Skeletal muscle tissue (tissue), 4 donors: ENCODE measurements around the gene FAM184B. TPM values are rescaled to one million over a fixed set of nuclear protein-coding genes. Genes with fewer than 3 reads are reported as not detected.

Experiments
- H3K27ac ChIP-seq: one replicate; pipeline ENCODE4 v1.7.0; 2013; ENCODE audit warnings: mild to moderate bottlenecking, low read depth, low read length, inconsistent platforms
- H3K27me3 ChIP-seq, 3 donors: one replicate each; pipeline ENCODE4 v1.7.0; 2013; ENCODE audit warnings: low read length in 3 of 3; ENCODE audit not compliant: control insufficient read depth in 3 of 3, insufficient read depth in 3 of 3
- H3K36me3 ChIP-seq, 3 donors: one replicate each; pipeline ENCODE4 v1.7.0; 2013; ENCODE audit warnings: low read length in 3 of 3; ENCODE audit not compliant: control insufficient read depth in 3 of 3, insufficient read depth in 3 of 3
- H3K4me1 ChIP-seq, 3 donors: one replicate each; pipeline ENCODE4 v1.7.0; 2013; ENCODE audit warnings: low read length in 3 of 3, mild to moderate bottlenecking in 3 of 3; ENCODE audit not compliant: control insufficient read depth in 3 of 3, insufficient read depth in 3 of 3
- H3K4me3 ChIP-seq, 3 donors: one replicate each; pipeline ENCODE4 v1.7.0; 2013; ENCODE audit warnings: low read length in 3 of 3
- H3K9ac ChIP-seq, 3 donors: one replicate each; pipeline ENCODE4 v1.7.0; 2013; ENCODE audit warnings: low read length in 3 of 3, mild to moderate bottlenecking in 3 of 3, moderate library complexity in 2 of 3, low read depth in 1 of 3
- H3K9me3 ChIP-seq, 3 donors: one replicate each; pipeline ENCODE4 v1.7.0; 2013; ENCODE audit warnings: low read length in 3 of 3; ENCODE audit not compliant: control insufficient read depth in 3 of 3
- total RNA-seq: library from RNA; depleted of rRNA; stranded (reverse); fragments of >200 nt; gene quantifications from one replicate; pipeline ENCODE4 v1.2.3, GENCODE V29; 2014
- donor health status: Osteomylitis.

Gene FAM184B
- total RNA-seq, 1 donor from 2014 or later = 4.2 TPM

DNA sequence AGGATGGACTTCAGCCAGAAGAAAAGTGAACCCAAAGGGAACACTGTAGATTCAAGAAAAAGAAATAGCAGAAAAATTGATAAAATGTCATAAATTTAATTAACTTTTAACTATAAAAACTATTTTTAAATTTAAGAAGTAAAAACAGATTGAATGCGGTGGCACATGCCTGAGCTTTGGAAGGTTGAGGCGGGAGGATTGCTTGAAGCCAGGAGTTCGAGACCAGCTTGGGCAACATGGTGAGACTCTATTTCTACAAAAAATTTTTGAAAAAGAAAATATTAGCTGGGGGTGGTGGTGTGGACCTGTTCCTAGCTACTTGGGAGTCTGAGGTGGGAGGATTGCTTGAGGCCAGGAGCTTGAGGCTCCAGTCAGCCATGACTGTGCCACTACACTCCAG is 3.0 kb downstream of the FAM184B start:
- Histone ChIP-seq H3K4me1 (peaks cover 12 to 25% (median 16%) of the 10 kb centered on the region in 3 donors), H3K36me3 (no peaks in the 10 kb centered on the region), H3K4me3 (no peak overlapping the region), H3K9me3 (no peaks in the 10 kb centered on the region), H3K27ac (no peak overlapping the region), H3K27me3 (peaks cover 6 to 24% (median 12%) of the 10 kb centered on the region in 3 donors), H3K9ac (no peak overlapping the region)

DNA sequence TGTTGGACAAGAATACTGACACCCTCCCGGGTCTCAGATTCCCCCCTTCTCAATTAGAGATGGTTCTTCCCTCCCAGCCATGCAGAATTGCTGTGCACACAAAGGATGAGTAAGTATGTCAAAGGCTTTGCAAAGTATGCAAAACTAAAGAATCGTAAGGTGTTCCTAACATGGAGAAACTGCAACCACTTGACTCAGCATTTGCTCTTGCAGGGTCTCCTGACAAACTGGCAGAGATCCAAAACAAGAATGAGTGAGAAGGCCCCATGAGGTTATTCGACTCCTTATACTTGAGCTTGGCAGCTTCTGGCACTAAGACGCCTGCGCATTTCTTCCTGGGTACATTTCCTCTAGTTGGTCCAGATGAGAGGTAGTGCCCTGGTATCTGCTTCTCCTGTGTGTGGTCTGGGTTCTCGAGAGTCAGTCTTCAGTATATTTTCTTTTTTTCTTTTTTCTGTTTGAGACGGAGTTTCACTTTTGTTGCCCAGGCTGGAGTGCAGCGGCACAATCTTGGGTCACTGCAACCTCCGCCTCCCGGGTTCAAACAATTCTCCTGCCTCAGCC is 8.2 kb downstream of the FAM184B start:
- H3K36me3 ChIP-seq = no peaks in the 10 kb centered on the region
- H3K9me3 ChIP-seq = no peaks in the 10 kb centered on the region
- no peak overlapping the region for H3K27ac ChIP-seq
- peaks cover 4 to 16% (median 5%) of the 10 kb centered on the region in 3 donors for H3K4me1 ChIP-seq
- no peaks in the 10 kb centered on the region for H3K27me3 ChIP-seq
- no peak overlapping the region for H3K9ac ChIP-seq
- no peak overlapping the region for H3K4me3 ChIP-seq

DNA sequence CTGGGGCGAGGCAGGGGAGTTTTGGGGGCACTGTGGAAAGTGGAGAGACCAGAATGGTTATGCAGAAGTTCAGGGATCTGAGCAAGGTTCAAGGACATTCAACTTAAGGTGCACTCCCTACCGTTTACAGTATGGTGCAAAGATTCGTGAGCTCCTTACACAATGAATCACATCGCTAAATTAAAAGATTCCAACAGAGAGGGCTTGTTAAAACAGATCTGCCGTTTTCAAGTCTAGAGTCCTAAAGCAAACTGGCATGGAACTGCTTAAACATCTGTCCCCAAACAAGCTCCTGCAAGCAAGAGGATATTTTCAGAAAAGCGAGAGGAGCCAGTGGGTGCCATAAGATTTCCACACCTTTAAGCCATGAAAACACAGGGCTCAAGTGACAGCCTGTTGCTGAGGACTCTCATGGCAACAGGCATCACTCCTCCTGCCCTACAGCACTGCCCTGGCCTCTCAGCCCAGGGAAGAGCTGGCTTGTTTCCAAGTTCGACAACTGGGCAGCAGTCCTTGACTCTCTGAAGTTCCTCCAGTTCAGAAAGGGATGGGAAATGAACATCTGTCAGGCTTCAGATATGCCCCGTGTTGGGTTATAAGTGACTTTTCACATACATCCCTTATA is 10.0 kb downstream of the FAM184B start:
- Histone ChIP-seq H3K4me1 (peaks cover 4 to 16% (median 5%) of the 10 kb centered on the region in 3 donors), H3K27ac (peak overlapping the region; percentile 68), H3K36me3 (no peaks in the 10 kb centered on the region), H3K27me3 (no peaks in the 10 kb centered on the region), H3K4me3 (peak overlapping the region in 2 of 3 donors; percentile 31 to 44), H3K9ac (peak overlapping the region in 1 of 3 donors; percentile 8), H3K9me3 (no peaks in the 10 kb centered on the region)

DNA sequence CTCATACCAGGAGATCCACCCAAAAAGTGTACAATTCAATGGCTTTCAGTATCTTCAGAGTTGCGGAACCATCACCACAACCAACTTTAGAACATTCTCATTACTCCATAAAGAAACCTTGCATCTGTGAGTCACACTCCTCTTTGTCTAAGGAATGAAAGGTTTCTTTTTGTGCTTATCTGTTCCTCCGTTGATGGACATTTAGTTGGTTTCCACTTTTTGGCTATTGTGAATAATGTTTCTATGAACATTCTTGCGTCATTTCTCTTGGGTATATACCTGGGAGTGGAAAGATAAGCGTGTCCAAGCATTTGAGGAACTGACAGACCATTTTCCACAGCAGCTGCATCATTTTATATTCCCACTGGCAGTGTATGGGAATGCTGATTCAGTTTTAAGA is 10.6 kb downstream of the FAM184B start:
- Histone ChIP-seq H3K4me1 (peaks cover 4 to 16% (median 5%) of the 10 kb centered on the region in 3 donors), H3K4me3 (peak overlapping the region in 2 of 3 donors; percentile 31 to 44), H3K27ac (peak overlapping the region; percentile 68), H3K9me3 (no peaks in the 10 kb centered on the region), H3K9ac (no peak overlapping the region), H3K36me3 (no peaks in the 10 kb centered on the region), H3K27me3 (no peaks in the 10 kb centered on the region)

DNA sequence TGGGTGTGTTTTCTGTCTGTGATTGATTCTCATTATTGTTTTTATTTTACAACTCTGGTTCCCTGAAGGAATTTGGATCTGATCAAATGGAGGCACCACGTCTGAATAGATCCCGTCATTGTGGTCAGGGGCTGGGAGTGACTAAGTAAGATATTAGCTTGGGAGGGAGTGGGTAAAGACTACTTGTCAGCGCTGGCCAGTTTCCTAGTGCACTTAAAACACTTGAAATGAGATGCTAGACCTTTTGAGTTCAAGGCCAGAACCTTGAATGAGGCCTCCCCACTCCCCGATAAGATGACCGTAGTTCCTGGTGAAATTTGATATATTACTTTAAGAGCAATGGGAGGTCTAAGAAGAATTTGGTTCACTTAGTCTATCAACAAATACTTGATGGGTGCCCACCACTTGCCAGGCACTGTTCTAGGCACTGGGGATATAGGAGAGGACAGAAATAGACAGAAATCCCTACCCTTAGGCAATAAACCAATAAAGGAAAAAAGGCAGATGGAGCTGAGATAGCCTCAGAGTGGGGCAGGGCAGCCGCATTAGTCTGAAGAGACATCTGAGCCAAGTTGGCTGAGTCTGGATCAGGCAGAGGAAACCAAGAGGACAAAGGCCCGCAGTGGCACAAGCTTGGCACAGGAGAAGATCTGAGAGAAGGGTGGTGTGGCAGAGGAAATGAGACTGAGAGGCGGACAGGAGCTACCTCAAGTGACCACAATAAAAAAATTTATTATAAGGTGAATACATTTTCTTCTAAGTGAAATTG is 11.8 kb downstream of the FAM184B start:
- peak overlapping the region; percentile 68 for H3K27ac ChIP-seq
- H3K27me3 ChIP-seq = no peaks in the 10 kb centered on the region
- H3K4me1 ChIP-seq = peaks cover 4 to 18% (median 5%) of the 10 kb centered on the region in 3 donors
- H3K9ac ChIP-seq = no peak overlapping the region
- H3K36me3 ChIP-seq = no peaks in the 10 kb centered on the region
- H3K9me3 ChIP-seq = no peaks in the 10 kb centered on the region
- no peak overlapping the region for H3K4me3 ChIP-seq

DNA sequence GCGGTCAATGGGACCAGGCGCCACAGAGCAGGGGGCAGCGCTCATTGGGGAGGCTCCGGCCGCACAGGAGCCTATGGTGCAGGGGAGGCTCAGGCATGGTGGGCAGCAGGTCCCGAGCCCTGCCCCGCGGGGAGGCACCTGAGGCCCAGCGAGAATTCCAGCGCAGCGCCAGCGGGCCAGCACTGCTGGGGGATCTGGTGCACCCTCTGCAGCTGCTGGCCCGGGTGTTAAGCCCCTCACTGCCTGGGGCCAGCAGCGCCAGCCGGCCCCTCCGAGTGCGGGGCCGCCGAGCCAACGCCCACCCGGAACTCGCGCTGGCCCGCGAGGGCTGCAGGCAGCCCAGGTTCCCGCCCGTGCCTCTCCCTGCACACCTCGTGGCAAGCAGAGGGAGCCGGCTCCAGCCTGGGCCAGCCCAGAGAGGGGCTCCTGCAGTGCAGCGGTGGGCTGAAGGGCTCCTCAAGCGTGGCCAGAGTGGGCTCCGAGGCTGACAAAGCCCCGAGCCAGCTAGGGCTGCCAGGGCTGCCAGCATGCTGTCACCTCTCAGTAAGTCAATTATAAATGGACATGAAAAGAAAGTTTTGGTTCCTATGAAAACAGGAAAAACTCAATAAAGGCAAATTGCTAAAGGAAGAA is 14.5 kb downstream of the FAM184B start:
- H3K36me3 ChIP-seq = no peaks in the 10 kb centered on the region
- H3K9ac ChIP-seq = no peak overlapping the region
- no peaks in the 10 kb centered on the region for H3K27me3 ChIP-seq

DNA sequence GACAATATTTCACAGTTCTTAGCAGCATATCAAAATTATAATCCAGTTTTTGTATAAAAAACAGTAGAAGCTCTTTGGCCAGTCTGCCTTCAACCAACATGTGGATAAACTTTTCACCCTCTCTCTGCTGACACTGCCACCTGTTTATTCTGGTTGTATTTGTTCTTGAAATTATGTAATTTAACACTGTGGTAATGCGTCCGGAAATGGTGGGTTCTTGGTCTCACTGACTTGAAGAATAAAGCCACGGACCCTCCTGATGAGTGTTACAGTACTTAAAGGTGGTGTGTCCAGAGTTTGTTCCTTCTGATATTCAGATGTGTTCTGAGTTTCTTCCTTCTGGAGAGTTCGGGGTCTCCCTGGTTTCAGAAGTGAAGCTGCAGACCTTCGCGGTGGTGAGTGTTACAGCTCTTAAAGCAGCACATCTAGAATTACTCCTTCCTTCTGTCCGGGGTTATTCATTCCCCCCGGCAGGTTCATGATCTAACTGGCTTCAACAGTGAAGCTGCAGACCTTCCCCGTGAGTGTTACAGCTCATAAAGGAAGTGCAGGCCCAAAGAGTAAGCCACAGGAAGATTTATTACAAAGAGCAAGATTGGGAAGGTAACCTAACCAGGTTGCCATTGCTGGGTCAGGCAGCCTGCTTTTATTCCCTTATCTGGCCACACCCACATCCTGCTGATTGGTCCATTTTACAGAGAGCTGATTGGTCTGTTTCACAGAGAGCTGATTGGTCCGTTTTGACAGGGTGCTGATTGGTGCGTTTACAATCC is 15.7 kb downstream of the FAM184B start:
- Histone ChIP-seq H3K9me3 (no peaks in the 10 kb centered on the region), H3K36me3 (no peaks in the 10 kb centered on the region), H3K27me3 (no peaks in the 10 kb centered on the region), H3K9ac (no peak overlapping the region), H3K4me1 (peaks cover 0 to 35% (median 17%) of the 10 kb centered on the region in 3 donors), H3K27ac (no peak overlapping the region), H3K4me3 (no peak overlapping the region)

More for the DNA sequence above, 14.5 kb downstream of the FAM184B start:
- Histone ChIP-seq H3K27ac (no peak overlapping the region), H3K9me3 (no peaks in the 10 kb centered on the region), H3K4me3 (no peak overlapping the region), H3K4me1 (peaks cover 5 to 40% (median 13%) of the 10 kb centered on the region in 3 donors)

DNA sequence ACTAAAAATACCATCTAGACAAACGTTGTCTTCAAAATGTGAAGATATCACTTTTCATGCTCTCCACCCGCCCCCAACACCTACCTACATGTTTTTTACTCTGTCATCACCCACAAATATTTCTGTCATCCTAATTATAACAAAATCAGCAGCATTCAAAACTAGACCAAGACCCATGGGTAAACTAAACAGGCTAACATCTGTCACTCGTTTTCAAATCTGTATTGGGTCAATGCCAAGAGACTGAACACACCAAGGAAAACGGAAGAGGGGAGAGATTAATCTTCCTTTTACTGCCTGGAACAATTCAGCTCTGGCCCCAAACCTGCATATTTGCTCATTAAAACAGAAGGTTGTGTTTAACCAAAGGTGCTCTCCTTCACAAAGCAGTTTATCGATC is 17.5 kb downstream of the FAM184B start:
- Histone ChIP-seq H3K27ac (no peak overlapping the region), H3K9me3 (no peaks in the 10 kb centered on the region), H3K36me3 (no peaks in the 10 kb centered on the region), H3K9ac (no peak overlapping the region), H3K4me3 (no peak overlapping the region), H3K4me1 (peaks cover 0 to 26% (median 14%) of the 10 kb centered on the region in 3 donors), H3K27me3 (no peaks in the 10 kb centered on the region)

DNA sequence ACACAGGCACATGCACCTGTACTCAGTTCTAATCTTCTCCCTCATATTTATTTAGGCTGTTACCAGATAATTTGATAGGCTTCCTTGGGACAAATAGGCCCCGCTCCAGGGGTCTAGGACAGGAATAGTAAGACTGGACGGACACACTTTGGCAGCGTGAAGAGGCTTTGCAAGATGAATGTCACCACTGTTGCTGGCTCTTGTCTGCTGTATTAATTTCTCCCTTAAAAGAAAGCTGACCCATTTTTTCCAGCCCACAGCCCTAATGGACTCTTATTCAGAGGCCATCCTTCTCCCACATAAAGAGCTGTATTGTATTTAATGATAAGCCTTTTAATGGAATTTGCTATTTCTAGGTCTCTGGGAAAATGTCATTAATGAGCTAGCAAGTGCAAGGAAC is 18.0 kb downstream of the FAM184B start:
- no peaks in the 10 kb centered on the region for H3K9me3 ChIP-seq
- no peak overlapping the region for H3K9ac ChIP-seq
- H3K4me1 ChIP-seq = peaks cover 0 to 30% (median 14%) of the 10 kb centered on the region in 3 donors
- no peaks in the 10 kb centered on the region for H3K36me3 ChIP-seq
- no peaks in the 10 kb centered on the region for H3K27me3 ChIP-seq
- H3K4me3 ChIP-seq = no peak overlapping the region
- H3K27ac ChIP-seq = peak overlapping the region; percentile 32
